GM19351 (cell line): Measurements from ENCODE around the gene GNB3.

Experiments used
- ATAC-seq: cut with Tn5 transposase; IDR thresholded peaks from one replicate; pipeline ENCODE4 v1.9.1; 2021; ENCODE audit warnings: mild to moderate bottlenecking, moderate library complexity; ENCODE audit not compliant: unreplicated experiment

The GNB3 gene

DNA sequence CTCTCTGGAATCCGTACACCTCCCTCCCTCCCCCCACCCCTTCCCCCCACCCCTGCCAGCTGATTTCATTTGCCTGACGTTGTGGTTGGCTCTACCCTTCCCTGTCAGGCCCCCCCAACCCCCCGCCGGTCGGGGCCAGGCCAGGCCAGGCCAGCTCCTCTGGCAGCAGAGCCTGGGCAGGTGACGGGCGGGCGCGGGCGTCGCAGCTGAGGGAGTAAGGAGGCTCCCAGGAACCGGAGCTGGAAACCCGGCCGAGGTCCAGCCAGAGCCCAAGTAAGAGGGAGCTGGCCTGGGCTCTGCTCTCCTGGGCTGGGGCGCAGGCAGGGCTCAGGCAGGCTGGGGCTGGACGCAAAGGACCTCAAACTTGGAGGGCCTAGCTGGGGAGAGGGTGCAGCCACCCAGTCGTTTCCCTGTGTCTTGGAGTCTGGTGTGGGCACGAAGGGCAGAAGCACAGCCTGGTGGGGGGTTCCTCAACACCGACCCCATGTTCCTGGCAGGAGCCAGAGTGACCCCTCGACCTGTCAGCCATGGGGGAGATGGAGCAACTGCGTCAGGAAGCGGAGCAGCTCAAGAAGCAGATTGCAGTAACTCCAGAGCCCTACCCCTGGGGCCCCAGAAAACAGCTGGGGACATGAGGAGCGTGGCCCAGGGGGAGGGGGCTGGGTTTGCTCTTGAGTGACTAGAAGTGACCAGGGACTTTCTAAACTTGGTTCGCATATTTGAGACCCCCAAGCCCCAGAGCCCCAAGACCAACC, at the start of gene GNB3:
Gene GNB3, plus strand, starts transcription at position 165 of the 755 bp plus-strand sequence. Its CDS starts 363 bp downstream, at position 528.
- no peak for ATAC-seq

- no peak for ATAC-seq
Measured at GRCh38 chr12:6791931-6792520, 48.7 kb upstream of the GNB3 start.

DNA sequence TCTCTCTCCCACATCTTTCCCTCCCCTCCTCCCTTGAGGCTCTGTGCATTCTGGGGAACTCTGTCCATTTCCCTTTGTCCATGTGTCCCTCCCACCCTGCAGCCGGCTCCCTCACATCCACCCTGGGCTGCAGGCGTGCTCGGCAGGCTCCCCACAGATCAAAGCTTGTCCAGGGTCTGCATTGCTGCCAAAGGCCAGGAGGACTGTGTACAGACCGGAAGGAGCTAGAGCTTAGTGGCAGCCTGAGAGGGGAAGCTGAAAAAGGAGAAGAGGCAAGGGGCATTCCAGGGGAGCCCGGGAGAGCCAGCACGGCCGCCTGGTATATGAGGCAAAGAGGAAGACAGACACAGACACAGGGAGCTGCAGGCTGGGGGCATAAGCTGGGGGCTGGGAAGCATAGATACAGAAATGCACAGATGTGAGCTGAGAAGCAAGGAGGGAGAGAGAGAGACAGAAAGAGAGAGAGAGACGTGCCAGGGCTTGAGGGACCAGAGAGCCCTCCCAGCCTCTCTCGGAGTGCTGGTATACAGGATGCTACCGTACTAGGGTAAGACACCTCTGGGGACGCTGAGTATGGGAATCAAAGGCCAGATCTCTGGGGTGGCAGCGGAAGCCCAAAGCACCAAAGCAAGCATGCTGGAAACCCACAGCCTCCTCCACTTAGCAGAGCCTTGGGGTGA, 48.1 kb upstream of the GNB3 start:
- ATAC-seq = no peak

DNA sequence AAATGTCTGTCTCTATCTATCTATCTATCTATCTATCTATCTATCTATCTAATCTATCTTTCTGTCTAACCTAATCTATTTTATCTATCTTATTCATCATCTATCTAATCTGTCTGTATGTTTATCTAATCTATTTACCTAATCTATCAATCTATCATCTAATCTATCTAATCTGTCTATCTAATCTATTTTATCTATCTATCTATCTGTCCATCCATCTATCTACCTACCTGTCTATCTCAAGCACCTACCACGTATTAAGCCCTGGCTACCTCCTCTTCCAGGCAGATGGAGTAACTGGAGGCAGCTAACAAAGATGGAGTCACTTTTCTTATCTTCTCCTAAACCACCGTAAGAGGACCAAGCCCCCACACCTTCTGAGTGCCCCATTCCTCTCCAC, 45.6 kb upstream of the GNB3 start:
- no peak for ATAC-seq

GRCh38 chr12:6796576-6796975, 44.1 kb upstream of the GNB3 start:
- no peak for ATAC-seq

GRCh38 chr12:6799147-6799546, 41.6 kb upstream of the GNB3 start:
- no peak for ATAC-seq

DNA sequence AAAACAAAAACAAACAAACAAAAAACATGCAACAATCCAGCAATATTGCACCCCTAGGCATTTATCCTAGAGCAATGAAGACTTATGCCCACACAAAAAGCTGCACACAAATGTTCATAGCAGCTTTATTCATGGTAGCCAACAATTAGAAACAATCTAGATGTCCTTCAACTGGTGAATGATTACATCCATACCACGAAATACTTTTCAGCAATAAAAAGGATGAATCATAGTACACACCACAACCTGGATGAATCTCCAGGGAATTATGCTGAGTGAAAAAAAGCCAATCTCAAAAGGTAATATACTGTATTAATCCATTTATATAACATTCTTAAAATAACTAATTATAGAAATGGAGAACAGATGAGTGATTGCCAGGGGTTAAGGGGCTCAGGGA, 33.6 kb upstream of the GNB3 start:
- no peak for ATAC-seq

GRCh38 chr12:6809056-6809455, 31.7 kb upstream of the GNB3 start:
- no peak for ATAC-seq

DNA sequence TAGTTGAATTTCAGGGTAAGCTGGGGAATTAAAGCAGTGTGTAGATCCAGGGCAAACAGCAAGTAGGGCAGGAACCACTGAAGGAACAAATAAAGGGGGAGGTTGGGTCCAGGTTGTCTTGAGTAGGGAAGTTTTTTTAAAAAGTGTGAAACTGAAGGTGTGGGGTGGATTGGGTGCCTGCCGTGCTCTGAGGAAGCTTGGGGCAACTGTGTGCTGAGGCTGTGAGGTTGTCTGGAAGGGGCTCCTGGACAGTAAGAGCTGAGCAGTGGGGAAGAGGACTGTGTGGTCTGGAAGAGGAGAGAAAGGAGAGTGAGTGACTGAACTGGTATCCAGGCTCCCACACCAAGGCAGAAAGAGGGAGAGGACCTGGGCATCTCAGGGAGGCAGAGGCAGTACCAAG, 30.0 kb upstream of the GNB3 start:
- no peak for ATAC-seq

DNA sequence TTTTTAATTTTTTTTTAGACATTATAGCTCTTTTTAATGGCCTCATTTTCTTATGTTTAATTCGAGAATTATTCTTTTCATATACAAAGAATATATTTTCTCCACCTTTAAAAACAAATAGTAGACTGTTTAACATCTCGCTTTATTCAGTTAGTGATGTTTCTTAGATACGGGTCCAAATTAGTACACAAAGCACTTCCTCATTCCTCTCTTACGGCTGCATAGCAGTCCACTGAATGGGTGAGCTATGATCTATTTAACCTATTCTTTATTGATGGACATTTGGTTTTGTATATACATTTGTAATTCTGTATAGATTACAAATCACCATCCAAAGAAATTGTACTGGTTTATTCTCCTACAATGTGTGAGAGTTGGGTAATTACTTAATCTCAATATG, 27.4 kb upstream of the GNB3 start:
- no peak for ATAC-seq

GRCh38 chr12:6816598-6816997, 24.1 kb upstream of the GNB3 start:
- ATAC-seq = no peak

- no peak for ATAC-seq
Measured at GRCh38 chr12:6817098-6817497, 23.6 kb upstream of the GNB3 start.

GRCh38 chr12:6817662-6818157, 23.0 kb upstream of the GNB3 start:
- ATAC-seq = no peak

- ATAC-seq = no peak
Measured at GRCh38 chr12:6818222-6818621, 22.5 kb upstream of the GNB3 start.

DNA sequence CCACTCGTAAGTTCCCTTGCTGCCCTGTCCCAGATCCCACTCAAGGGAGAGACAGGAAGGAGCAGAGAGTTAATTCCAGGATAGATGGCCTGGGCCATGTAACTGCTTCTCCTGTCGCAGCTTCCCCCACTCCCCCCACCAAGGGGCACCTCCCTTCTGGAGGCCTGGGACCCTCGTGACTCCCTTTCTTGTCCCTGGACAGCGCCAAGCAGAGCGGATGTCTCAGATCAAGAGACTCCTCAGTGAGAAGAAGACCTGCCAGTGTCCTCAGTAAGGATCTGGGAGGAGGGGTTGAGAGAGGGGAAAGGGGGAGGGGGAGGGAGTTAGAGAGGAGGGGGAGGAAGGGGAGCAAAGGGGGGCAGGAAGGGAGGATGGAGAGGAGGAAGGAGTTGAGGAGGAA, 22.1 kb upstream of the GNB3 start:
- ATAC-seq = no peak

GRCh38 chr12:6819106-6820030, 21.4 kb upstream of the GNB3 start:
- ATAC-seq = no peak

GRCh38 chr12:6820166-6820565, 20.6 kb upstream of the GNB3 start:
- no peak for ATAC-seq

- ATAC-seq = no peak
Measured at GRCh38 chr12:6821591-6822425, 18.9 kb upstream of the GNB3 start, which contains the start of gene GPR162. Gene GPR162 (plus strand): TSS chr12:6821821. CDS start chr12:6823899, 2,078 bp downstream.

- no peak for ATAC-seq
Measured at GRCh38 chr12:6822426-6823135, 18.1 kb upstream of the GNB3 start.
